HepG2 (cell line): ENCODE results near the gene SNRNP27. TPM values are rescaled to one million over a fixed set of nuclear protein-coding genes. Genes with fewer than 3 reads are reported as not detected.
A peak's percentile ranks its signal among the peaks of the same experiment; 100 is the strongest.

Experiments
- AHR ChIP-seq: IDR thresholded peaks from 2 replicates; pipeline ENCODE4 v1.6.1; 2018; ENCODE audit warnings: missing genetic modification reagents, missing compliant biosample characterization
- ATF7 ChIP-seq, 2 experiments: fragments of 450-650 bp in 1 of 2; sonication (generic) in 1 of 2; formaldehyde crosslinking in 1 of 2; IDR thresholded peaks; 2 replicates each; pipeline versions ENCODE4 v1.4.0 to v1.6.1; 2016 to 2020; ENCODE audit warnings: antibody characterized with exemption in 1 of 2, mild to moderate bottlenecking in 1 of 2, missing genetic modification reagents in 1 of 2
- GATA4 ChIP-seq: sonication (generic); IDR thresholded peaks from 2 replicates; pipeline ENCODE4 v1.6.1; 2016; ENCODE audit warnings: antibody characterized with exemption, low read depth, borderline replicate concordance
- HIVEP1 ChIP-seq: sonication (generic); formaldehyde crosslinking; IDR thresholded peaks from 2 replicates; pipeline ENCODE4 v1.4.0; 2020; ENCODE audit warnings: mild to moderate bottlenecking, missing genetic modification reagents
- MXI1 ChIP-seq: IDR thresholded peaks from 3 replicates; pipeline ENCODE4 v1.6.1; 2012; ENCODE audit warnings: low read depth, low read length, inconsistent platforms, borderline replicate concordance
- PCBP1 ChIP-seq: fragments of 200-400 bp; formaldehyde crosslinking; IDR thresholded peaks from 2 replicates; pipeline ENCODE4 v1.6.1; 2017; ENCODE audit warnings: mild to moderate bottlenecking, low read depth, low read length, borderline replicate concordance
- SIN3A ChIP-seq: IDR thresholded peaks from 2 replicates; pipeline ENCODE4 v1.6.1; 2011; ENCODE audit warnings: low read depth, mild to moderate bottlenecking, control low read depth, low read length, borderline replicate concordance
- YEATS4 ChIP-seq: sonication (generic); formaldehyde crosslinking; IDR thresholded peaks from 2 replicates; pipeline ENCODE4 v1.4.0; 2020; ENCODE audit warnings: missing genetic modification reagents, borderline replicate concordance
- ZNF432 ChIP-seq: sonication (generic); formaldehyde crosslinking; IDR thresholded peaks from 2 replicates; pipeline ENCODE4 v1.5.0; 2020; ENCODE audit warnings: missing genetic modification reagents, mild to moderate bottlenecking, borderline replicate concordance
- ZSCAN21 ChIP-seq: sonication (generic); formaldehyde crosslinking; IDR thresholded peaks from 2 replicates; pipeline ENCODE4 v1.8.0; 2022; ENCODE audit warnings: mild to moderate bottlenecking, missing genetic modification reagents, moderate library complexity, borderline replicate concordance
- polyA plus RNA-seq, 8 experiments: library from polyadenylated mRNA; depleted of rRNA in 3 of 8; stranded (reverse) in 7 of 8; unstranded in 1 of 8; fragments of >200 nt; fragmentation: Illumina TruSeq in 4 of 8; extraction: Trizol in 4 of 8; gene quantifications; 2 replicates each; pipeline versions ENCODE4 v1.2.1 to v1.2.3, GENCODE V29; 2011 to 2016; ENCODE audit warnings: low read depth in 4 of 8, missing spikeins in 1 of 8, mixed read lengths in 1 of 8; ENCODE audit not compliant: insufficient read depth in 1 of 8
- total RNA-seq, 5 experiments: library from RNA; depleted of rRNA; stranded (reverse); fragments of >200 nt; fragmentation: Illumina TruSeq; extraction: Trizol; gene quantifications; 2 replicates each; pipeline ENCODE4 v1.2.3, GENCODE V29; 2016; ENCODE audit warnings: low read depth in 1 of 5
- TF ChIP-seq, protein P1 (sequence below): sonication (generic); formaldehyde crosslinking; IDR thresholded peaks from 2 replicates; pipeline ENCODE4 v1.9.0; 2021; ENCODE audit warnings: missing genetic modification reagents, borderline replicate concordance
- TF ChIP-seq, protein P2 (sequence below): sonication (generic); formaldehyde crosslinking; IDR thresholded peaks from 2 replicates; pipeline ENCODE4 v1.4.0; 2020; ENCODE audit warnings: mild to moderate bottlenecking, missing genetic modification reagents
- TF ChIP-seq, protein P3 (sequence below): sonication (generic); formaldehyde crosslinking; IDR thresholded peaks from 2 replicates; pipeline ENCODE4 v1.4.0; 2020; ENCODE audit warnings: missing genetic modification reagents

SNRNP27 gene
- total and polyA plus RNA-seq, 2 of the 13 experiments (the other 11 are each of a cell fraction or from before 2014, with no cell fraction given) = 49.8 to 54.6 TPM

DNA sequence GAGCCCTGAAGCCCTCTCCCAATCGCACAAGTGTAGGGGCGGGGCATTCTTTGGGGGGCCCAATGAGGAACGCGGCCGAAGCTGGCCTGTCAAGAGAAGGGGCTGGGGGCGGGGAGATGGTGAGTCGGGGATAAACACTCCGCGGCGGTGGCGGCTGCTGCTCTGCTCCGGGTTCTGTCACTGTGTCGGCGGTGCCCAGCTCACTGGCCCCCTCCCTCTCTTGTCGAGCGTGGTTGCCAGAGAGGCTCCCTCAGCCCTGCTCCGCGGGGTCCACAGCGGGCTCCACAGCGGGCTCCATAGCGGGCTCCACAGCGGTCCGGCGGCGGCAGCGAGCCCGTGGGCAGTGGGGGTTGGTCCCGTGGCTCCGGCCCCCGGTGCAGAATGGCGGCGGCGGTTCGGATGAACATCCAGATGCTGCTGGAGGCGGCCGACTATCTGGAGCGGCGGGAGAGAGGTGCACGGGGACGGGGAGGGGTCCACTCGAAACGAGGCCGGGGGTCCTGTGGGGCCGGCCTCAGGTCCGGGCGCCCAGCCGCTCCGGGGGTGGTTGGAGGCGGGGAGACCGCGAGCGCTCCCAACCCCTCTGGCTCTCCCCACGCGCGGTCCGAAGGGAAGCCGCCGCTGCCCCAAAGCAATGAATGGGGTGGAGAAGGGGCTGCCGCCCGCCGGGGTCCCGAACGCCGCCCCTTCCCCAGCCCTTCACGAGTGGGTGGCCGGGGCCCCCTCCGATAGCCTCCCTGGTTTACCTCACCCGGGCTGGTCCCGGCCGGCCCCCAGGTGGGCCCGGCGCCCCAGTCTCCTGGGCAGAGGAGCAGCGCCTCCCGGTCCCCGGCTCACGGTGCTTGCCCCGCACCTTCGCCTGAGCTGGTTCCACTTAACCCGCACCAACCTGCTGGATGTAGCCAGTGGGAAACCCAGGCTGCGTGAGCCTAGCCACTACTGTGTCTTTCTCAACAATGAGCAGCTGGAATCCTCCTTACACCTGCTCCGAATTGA, 21.5 kb downstream of the SNRNP27 start, which contains the start of gene MXD1 (continued):
- TF ChIP-seq, protein P1, sequence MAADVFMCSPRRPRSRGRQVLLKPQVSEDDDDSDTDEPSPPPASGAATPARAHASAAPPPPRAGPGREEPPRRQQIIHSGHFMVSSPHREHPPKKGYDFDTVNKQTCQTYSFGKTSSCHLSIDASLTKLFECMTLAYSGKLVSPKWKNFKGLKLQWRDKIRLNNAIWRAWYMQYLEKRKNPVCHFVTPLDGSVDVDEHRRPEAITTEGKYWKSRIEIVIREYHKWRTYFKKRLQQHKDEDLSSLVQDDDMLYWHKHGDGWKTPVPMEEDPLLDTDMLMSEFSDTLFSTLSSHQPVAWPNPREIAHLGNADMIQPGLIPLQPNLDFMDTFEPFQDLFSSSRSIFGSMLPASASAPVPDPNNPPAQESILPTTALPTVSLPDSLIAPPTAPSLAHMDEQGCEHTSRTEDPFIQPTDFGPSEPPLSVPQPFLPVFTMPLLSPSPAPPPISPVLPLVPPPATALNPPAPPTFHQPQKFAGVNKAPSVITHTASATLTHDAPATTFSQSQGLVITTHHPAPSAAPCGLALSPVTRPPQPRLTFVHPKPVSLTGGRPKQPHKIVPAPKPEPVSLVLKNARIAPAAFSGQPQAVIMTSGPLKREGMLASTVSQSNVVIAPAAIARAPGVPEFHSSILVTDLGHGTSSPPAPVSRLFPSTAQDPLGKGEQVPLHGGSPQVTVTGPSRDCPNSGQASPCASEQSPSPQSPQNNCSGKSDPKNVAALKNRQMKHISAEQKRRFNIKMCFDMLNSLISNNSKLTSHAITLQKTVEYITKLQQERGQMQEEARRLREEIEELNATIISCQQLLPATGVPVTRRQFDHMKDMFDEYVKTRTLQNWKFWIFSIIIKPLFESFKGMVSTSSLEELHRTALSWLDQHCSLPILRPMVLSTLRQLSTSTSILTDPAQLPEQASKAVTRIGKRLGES = no peak
- no peak for TF ChIP-seq YEATS4 (CRISPR knock-in tag)
- TF ChIP-seq, protein P2, sequence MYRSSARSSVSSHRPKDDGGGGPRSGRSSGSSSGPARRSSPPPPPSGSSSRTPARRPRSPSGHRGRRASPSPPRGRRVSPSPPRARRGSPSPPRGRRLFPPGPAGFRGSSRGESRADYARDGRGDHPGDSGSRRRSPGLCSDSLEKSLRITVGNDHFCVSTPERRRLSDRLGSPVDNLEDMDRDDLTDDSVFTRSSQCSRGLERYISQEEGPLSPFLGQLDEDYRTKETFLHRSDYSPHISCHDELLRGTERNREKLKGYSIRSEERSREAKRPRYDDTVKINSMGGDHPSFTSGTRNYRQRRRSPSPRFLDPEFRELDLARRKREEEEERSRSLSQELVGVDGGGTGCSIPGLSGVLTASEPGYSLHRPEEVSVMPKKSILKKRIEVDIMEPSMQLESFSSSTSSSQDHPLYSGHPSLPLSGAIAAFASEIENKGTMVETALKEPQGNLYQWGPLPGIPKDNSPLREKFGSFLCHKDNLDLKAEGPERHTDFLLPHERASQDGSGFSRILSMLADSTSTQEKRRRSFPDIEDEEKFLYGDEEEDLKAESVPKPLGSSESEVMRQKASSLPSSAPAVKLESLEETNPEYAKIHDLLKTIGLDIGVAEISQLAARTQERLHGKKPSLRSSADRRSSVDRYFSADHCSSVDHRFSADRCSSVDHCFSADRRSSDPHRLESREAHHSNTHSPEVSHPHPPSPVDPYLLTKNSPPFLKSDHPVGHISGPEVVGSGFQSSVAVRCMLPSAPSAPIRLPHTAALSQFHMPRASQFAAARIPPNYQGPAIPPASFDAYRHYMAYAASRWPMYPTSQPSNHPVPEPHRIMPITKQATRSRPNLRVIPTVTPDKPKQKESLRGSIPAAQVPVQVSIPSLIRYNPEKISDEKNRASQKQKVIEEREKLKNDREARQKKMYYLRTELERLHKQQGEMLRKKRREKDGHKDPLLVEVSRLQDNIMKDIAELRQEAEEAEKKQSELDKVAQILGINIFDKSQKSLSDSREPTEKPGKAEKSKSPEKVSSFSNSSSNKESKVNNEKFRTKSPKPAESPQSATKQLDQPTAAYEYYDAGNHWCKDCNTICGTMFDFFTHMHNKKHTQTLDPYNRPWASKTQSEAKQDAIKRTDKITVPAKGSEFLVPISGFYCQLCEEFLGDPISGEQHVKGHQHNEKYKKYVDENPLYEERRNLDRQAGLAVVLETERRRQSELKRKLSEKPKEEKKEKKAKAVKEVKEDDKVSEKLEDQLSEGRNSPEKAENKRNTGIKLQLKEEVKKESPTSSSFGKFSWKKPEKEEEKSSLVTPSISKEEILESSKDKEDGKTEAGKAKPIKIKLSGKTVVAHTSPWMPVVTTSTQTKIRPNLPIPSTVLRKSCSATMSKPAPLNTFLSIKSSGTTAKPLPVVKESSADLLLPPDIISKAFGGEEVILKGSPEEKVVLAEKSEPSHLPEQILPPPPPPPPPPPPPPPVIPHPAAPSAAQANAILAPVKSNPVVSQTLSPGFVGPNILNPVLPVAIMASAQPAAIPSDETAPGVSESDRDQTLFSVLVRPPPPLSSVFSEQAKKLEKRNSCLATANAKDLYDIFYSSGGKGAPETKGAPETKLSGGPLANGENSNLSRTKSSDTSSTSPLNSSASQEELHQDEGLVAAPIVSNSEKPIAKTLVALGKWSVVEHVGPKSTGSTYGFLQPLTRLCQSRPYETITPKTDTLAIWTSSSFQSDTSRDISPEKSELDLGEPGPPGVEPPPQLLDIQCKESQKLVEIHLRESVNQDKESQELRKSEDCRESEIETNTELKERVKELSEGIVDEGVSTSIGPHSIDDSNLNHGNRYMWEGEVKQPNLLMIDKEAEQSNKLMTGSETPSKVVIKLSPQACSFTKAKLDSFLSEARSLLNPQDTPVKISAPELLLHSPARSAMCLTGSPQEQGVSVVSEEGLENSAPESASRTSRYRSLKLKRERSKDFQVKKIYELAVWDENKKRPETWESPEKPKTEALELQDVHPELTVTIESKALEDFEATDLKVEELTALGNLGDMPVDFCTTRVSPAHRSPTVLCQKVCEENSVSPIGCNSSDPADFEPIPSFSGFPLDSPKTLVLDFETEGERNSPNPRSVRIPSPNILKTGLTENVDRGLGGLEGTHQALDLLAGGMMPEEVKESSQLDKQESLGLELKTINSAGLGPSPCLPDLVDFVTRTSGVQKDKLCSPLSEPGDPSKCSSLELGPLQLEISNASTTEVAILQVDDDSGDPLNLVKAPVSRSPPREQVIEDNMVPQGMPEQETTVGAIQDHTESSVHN (CRISPR knock-in tag) = no peak
- TF ChIP-seq HIVEP1 = 0 out of 2 replicates have a peak, but pooled peaks have one; percentile 6
- peak; percentile 42; the same call in 1 of the 2 replicates for TF ChIP-seq ZSCAN21 (CRISPR knock-in tag)
- TF ChIP-seq, protein P3, sequence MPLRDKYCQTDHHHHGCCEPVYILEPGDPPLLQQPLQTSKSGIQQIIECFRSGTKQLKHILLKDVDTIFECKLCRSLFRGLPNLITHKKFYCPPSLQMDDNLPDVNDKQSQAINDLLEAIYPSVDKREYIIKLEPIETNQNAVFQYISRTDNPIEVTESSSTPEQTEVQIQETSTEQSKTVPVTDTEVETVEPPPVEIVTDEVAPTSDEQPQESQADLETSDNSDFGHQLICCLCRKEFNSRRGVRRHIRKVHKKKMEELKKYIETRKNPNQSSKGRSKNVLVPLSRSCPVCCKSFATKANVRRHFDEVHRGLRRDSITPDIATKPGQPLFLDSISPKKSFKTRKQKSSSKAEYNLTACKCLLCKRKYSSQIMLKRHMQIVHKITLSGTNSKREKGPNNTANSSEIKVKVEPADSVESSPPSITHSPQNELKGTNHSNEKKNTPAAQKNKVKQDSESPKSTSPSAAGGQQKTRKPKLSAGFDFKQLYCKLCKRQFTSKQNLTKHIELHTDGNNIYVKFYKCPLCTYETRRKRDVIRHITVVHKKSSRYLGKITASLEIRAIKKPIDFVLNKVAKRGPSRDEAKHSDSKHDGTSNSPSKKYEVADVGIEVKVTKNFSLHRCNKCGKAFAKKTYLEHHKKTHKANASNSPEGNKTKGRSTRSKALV (CRISPR knock-in tag) = 0 out of 2 replicates have a peak, but pooled peaks have one; percentile 22
- no peak; the same call in 1 of the 2 replicates for TF ChIP-seq PCBP1
- TF ChIP-seq MXI1 = 0 out of 3 replicates have a peak, but pooled peaks have one; percentile 74
- TF ChIP-seq GATA4 = no peak; the same call in 1 of the 2 replicates
- TF ChIP-seq SIN3A = peak; percentile 91; the same call in 1 of the 2 replicates
- TF ChIP-seq AHR (CRISPR knock-in tag) = no peak
- no peak for TF ChIP-seq ATF7 (IDR thresholded peaks at IDR 0.05)
- no peak for TF ChIP-seq ATF7 (CRISPR knock-in tag; IDR thresholded peaks at IDR 0.05)
- TF ChIP-seq ZNF432 (CRISPR knock-in tag) = 0 out of 2 replicates have a peak, but pooled peaks have one; percentile 69
